Activated naive CD8-positive, alpha-beta T cell treated with anti-CD3 and anti-CD28 coated beads for 36 hours (primary cell): ENCODE results near the gene SLC35F6. TPM values are rescaled to one million over a fixed set of nuclear protein-coding genes. Genes with fewer than 3 reads are reported as not detected.
A peak's percentile ranks its signal among the peaks of the same experiment; 100 is the strongest.
"Not testable (repeated sequence)": the region's sequence is repeated elsewhere in the genome, so short reads cannot be mapped to it uniquely, and the experiment has no call there.

Experiments
- DNase-seq: peaks from one replicate; pipeline ENCODE4 v3.0.0; 2021
- H3K27ac Mint-ChIP-seq: one replicate; pipeline ENCODE4 v1.8.0; 2022; ENCODE audit warnings: mild to moderate bottlenecking, moderate library complexity, mixed read lengths
- H3K27me3 Mint-ChIP-seq: one replicate; pipeline ENCODE4 v1.8.0; 2022; ENCODE audit warnings: mild to moderate bottlenecking, mixed read lengths
- H3K36me3 Mint-ChIP-seq: one replicate; pipeline ENCODE4 v1.8.0; 2021; ENCODE audit warnings: mild to moderate bottlenecking, mixed read lengths
- H3K4me1 Mint-ChIP-seq: one replicate; pipeline ENCODE4 v1.8.0; 2021; ENCODE audit warnings: mixed read lengths
- H3K4me3 Mint-ChIP-seq: one replicate; pipeline ENCODE4 v1.8.0; 2022; ENCODE audit warnings: mild to moderate bottlenecking, moderate library complexity, mixed read lengths
- H3K9me3 Mint-ChIP-seq: one replicate; pipeline ENCODE4 v1.8.0; 2022; ENCODE audit warnings: mixed read lengths
- total RNA-seq, 2 experiments: library from RNA; stranded (reverse); gene quantifications; one replicate each; pipeline ENCODE4 v1.2.3, GENCODE V29; 2021

Gene SLC35F6
- total RNA-seq, 2 experiments from 2014 or later = 6.3 TPM

GRCh38 chr2:26740890-26741302, 23.2 kb upstream of the SLC35F6 start:
- peak; percentile 49 for DNase-seq

DNA sequence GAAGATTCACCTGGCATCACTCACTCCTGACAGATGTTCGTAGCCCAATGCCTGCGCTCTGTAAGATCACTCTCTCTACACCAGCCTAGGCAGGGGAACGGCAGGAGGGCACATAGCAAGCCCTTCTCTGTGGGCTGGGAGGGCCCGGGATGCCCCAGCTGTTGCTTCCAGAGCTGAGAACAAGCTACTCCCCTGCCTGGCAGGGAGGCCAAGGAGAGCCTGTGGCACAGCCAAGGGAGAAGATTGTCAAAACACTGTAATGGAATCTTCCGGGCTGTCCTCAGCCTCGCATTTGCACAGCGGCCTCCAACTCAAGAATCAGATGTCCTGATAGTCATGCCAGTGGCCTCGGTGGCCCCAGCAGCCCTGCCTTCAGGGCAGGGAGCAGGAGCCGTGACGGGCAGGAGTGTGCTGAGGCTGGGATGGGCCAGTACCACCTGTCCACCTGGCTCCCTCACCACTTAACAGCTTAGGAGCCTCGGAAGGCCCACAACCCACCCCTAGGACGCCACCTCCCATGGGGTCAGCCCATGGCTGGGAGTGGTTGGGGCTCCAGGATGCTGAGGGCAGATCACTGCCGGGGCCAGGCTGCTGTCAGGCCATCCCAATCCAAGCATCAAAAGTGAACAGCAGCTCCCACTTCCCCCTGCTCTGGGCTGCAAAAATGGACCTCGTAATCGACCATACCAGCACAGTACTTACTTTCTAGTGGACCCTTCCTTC, 21.9 kb upstream of the SLC35F6 start:
- Mint-ChIP-seq H3K27ac (no peak overlapping the region), H3K4me1 (peaks cover 4% of the 10 kb centered on the region), H3K9me3 (no peaks in the 10 kb centered on the region), H3K36me3 (no peaks in the 10 kb centered on the region), H3K4me3 (no peak overlapping the region), H3K27me3 (no peaks in the 10 kb centered on the region)
- no peak for DNase-seq

More at GRCh38 chr2:26740890-26741302, 23.2 kb upstream of the SLC35F6 start:
- no peak overlapping the region for H3K27ac Mint-ChIP-seq
- peaks cover 4% of the 10 kb centered on the region for H3K4me1 Mint-ChIP-seq
- no peaks in the 10 kb centered on the region for H3K9me3 Mint-ChIP-seq
- no peaks in the 10 kb centered on the region for H3K36me3 Mint-ChIP-seq
- H3K4me3 Mint-ChIP-seq = no peak overlapping the region
- H3K27me3 Mint-ChIP-seq = no peaks in the 10 kb centered on the region

DNA sequence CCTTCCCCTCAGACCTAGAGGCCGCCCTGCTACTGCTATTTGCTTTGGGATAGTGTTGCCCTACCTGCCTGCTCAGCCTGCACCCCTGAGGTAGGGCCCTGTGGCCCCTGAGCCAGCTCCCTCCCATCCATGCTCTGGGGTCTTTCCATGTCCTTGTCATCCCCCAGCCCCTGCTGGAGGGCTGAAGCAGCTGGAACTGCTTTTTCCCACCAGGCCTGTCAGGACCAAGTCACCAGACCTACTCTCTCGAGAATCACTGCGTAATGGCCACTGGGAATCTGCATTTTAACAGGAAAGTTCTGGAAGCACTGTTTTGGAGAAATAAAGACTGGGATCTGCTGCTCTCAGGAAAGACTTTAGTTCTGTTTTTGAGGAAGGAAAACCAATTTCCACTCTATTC, 20.2 kb upstream of the SLC35F6 start:
- H3K4me1 Mint-ChIP-seq = peaks cover 4% of the 10 kb centered on the region
- H3K27me3 Mint-ChIP-seq = no peaks in the 10 kb centered on the region
- no peak overlapping the region for H3K4me3 Mint-ChIP-seq
- H3K27ac Mint-ChIP-seq = no peak overlapping the region
- H3K36me3 Mint-ChIP-seq = no peaks in the 10 kb centered on the region
- H3K9me3 Mint-ChIP-seq = no peaks in the 10 kb centered on the region
- DNase-seq = no peak

GRCh38 chr2:26744953-26745352, 19.1 kb upstream of the SLC35F6 start:
- Mint-ChIP-seq H3K9me3 (no peaks in the 10 kb centered on the region), H3K27ac (no peak overlapping the region), H3K36me3 (no peaks in the 10 kb centered on the region), H3K27me3 (no peaks in the 10 kb centered on the region), H3K4me1 (peaks cover 4% of the 10 kb centered on the region), H3K4me3 (no peak overlapping the region)
- no peak for DNase-seq

DNA sequence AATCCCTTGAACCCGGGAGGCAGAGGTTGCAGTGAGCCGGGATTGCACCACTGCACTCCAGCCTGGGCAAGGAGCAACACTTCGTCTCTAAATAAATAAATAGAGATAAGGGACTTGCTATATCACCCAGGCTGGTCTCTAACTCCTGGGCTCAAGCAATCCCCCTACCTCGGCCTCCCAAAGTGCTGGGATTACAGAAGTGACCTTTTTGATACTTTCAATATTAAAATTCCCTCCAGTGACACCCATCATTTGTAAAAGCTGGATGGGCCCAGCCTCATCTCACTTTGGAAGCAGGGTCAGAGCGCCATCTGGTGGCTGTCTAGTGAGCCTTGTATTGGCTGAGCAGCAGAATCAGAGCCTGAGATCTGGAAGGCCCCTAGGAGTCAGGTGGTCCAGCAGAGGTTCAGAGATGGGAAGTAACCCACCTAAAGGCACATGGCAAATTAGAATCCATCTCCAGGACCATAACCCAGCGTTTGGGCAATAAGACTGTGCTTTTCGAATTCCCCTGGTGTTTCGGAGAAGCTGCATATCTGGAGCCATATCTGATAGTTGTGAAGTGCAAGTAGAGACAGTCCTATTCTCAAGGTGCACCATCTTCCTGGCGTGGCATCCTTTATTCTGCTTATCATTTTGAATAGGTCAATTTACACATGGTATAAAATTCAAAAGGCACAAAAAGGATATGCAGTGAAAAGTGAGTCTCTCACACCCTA, 18.3 kb upstream of the SLC35F6 start:
- Mint-ChIP-seq H3K4me3 (no peak overlapping the region), H3K4me1 (peaks cover 3% of the 10 kb centered on the region), H3K27ac (no peak overlapping the region), H3K9me3 (no peaks in the 10 kb centered on the region), H3K36me3 (no peaks in the 10 kb centered on the region), H3K27me3 (no peaks in the 10 kb centered on the region)
- DNase-seq = peak; percentile 72

- Mint-ChIP-seq H3K36me3 (no peaks in the 10 kb centered on the region), H3K4me1 (no peaks in the 10 kb centered on the region), H3K9me3 (no peaks in the 10 kb centered on the region), H3K27ac (no peak overlapping the region), H3K4me3 (no peak overlapping the region), H3K27me3 (no peaks in the 10 kb centered on the region)
- no peak for DNase-seq
Measured at GRCh38 chr2:26746934-26747333, 17.1 kb upstream of the SLC35F6 start.

- not testable (repeated sequence) for H3K4me3 Mint-ChIP-seq, H3K36me3 Mint-ChIP-seq, H3K27me3 Mint-ChIP-seq, H3K9me3 Mint-ChIP-seq, H3K4me1 Mint-ChIP-seq, H3K27ac Mint-ChIP-seq, DNase-seq
Measured at GRCh38 chr2:26749787-26750420, 14.2 kb upstream of the SLC35F6 start.

DNA sequence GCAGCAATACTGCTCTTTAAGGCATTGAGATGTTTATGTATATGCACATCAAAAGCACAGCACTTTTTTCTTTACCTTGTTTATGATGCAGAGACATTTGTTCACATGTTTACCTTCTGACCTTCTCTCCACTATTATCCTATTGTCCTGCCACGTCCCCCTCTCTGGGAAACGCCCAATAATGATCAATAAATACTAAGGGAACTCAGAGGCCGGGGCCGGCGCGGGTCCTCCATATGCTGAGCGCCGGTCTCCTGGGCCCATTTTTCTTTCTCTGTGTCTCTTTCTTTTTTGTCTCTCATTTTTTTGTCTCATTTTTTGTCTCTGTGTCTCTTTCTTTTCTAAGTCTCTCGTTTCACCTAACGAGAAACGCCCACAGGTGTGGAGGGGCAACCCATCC, 13.6 kb upstream of the SLC35F6 start:
- not testable (repeated sequence) for H3K4me3 Mint-ChIP-seq, H3K36me3 Mint-ChIP-seq, H3K9me3 Mint-ChIP-seq, H3K27ac Mint-ChIP-seq, H3K4me1 Mint-ChIP-seq, H3K27me3 Mint-ChIP-seq, DNase-seq

DNA sequence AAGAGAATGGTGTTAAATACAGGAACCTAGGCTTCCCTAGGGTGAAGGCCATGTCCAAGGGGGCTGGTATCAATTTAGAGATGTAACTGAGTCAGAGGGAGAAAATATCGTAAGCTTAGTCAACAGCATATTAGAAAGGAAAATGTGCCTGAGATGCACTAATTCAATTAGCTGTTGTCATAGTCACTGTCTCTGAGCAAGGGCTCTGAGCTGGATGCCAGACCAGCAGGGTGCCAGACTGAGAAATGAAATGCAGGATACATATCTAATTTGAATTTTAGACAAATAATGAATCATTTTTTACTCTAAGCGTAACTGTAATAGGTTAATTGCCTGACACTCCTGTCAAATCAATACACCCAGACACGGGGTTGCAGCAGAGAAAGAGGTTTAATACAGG, 11.4 kb upstream of the SLC35F6 start:
- Mint-ChIP-seq H3K4me3 (no peak overlapping the region), H3K27ac (no peak overlapping the region), H3K4me1 (peaks cover 4% of the 10 kb centered on the region), H3K36me3 (no peaks in the 10 kb centered on the region), H3K27me3 (peaks cover 3% of the 10 kb centered on the region), H3K9me3 (no peaks in the 10 kb centered on the region)
- DNase-seq = no peak

GRCh38 chr2:26754539-26754938, 9.5 kb upstream of the SLC35F6 start:
- no peak overlapping the region for H3K27ac Mint-ChIP-seq
- H3K4me3 Mint-ChIP-seq = no peak overlapping the region
- peaks cover 3% of the 10 kb centered on the region for H3K27me3 Mint-ChIP-seq
- peaks cover 8% of the 10 kb centered on the region for H3K4me1 Mint-ChIP-seq
- H3K9me3 Mint-ChIP-seq = no peaks in the 10 kb centered on the region
- no peaks in the 10 kb centered on the region for H3K36me3 Mint-ChIP-seq
- DNase-seq = no peak

DNA sequence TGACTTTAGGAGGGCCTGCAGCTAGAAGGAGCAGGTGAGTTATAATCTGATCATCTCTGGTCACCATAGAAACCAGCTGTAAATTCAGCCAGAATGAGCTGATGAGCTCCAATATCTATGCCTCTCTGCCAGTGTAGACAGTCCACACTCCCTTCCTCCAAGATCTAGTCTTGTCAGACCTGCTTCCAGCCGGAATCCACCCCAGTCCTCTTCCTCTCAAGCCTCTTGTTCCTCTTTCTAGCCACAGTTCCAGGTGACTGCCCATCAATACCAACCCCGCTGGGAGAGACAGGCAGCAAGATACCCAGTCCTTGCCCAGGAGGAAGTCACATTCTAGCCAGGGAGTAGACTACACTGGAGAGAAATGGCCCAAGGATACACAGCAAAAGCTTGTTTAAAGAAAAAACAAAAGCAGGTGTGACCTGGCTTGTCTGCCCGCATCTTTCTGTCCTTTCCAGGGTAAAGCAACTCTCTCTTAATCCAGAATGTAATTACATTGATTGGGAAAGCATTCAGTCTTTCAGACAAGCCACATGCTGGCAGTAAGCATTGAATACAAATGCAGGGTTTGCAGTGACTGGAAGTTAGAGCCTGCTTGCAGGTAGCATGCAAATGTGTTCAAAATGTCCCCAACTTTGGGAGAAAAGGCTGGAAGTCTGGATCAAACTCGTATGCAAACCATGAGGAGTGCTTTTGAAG, 9.0 kb upstream of the SLC35F6 start:
- H3K4me3 Mint-ChIP-seq = no peak overlapping the region
- peaks cover 8% of the 10 kb centered on the region for H3K4me1 Mint-ChIP-seq
- no peaks in the 10 kb centered on the region for H3K9me3 Mint-ChIP-seq
- peaks cover 3% of the 10 kb centered on the region for H3K27me3 Mint-ChIP-seq
- H3K36me3 Mint-ChIP-seq = no peaks in the 10 kb centered on the region
- no peak for DNase-seq
- H3K27ac Mint-ChIP-seq = no peak overlapping the region

GRCh38 chr2:26756337-26756736, 7.7 kb upstream of the SLC35F6 start:
- Mint-ChIP-seq H3K9me3 (no peaks in the 10 kb centered on the region), H3K27me3 (peaks cover 3% of the 10 kb centered on the region), H3K4me1 (peaks cover 8% of the 10 kb centered on the region), H3K27ac (no peak overlapping the region), H3K36me3 (no peaks in the 10 kb centered on the region), H3K4me3 (no peak overlapping the region)
- no peak for DNase-seq

DNA sequence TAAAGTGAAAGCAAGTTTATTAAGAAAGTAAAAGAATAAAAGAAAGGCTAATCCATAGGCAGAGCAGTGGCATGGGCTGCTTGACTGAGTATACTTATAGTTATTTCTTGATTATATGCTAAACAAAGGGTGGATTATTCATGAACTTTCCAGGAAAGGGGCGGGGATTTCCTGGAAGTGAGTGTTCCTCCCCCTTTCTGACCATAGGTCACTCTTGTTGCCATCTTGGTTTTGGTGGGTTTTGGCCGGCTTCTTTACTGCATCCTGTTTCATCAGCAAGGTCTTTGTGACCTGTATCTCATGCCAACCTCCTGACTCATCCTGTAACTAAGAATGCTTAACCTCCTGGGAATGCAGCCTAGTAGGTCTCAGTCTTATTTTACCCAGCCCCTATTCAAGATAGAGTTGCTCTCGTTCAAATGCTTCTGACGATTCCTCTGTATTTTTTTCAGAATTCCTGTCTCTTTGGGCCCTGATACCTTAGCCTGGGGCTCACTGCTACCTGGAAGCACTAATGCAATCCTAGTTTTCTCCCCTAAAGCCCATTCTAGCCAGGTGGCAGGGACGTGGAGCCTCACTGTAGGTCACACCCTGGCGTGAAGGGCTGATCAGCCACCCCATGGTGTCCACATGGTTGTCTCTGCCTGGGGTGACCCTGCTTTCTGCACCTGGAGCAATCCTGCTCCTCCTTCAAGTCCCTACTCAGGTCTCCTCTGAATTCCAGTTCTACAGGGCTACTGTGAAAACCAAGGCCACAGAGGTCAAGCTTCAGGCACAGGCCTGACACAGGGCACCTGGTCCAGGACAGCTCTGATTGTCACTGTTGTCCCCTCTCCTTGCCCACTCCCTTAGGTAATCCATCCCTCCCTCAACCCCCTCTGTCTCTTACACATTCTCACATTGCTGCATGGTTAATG, 6.0 kb upstream of the SLC35F6 start:
- Mint-ChIP-seq H3K27ac (no peak overlapping the region), H3K4me3 (no peak overlapping the region), H3K27me3 (peaks cover 3% of the 10 kb centered on the region), H3K4me1 (peaks cover 12% of the 10 kb centered on the region), H3K36me3 (no peaks in the 10 kb centered on the region), H3K9me3 (no peaks in the 10 kb centered on the region)
- no peak for DNase-seq

DNA sequence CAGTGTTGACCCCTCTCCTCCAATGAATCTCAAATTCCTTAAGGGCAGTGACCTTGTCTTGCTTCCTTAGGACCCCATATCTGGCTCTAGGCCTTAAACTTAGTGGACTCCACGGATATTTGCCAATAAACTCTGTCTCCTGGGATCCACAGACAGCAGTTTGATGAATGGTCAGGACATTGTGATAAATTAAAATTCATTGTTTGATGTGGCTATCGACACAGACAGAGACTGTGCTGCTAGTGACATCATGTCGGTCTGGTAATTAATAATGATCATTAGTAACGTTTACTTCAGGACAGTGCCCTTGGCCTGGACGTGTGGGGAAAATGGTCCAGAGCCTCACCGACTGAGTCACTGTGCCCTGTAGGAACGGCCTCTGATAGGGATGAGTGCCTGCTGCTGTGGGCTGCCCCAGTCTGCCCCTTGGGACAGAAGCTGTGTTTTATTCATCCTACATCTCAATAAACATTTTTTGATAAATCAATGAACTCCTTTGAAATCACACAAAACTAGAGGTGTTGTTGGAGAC, 5.2 kb upstream of the SLC35F6 start:
- H3K27me3 Mint-ChIP-seq = peaks cover 3% of the 10 kb centered on the region
- no peaks in the 10 kb centered on the region for H3K9me3 Mint-ChIP-seq
- no peaks in the 10 kb centered on the region for H3K36me3 Mint-ChIP-seq
- no peak for DNase-seq
- peaks cover 12% of the 10 kb centered on the region for H3K4me1 Mint-ChIP-seq
- no peak overlapping the region for H3K27ac Mint-ChIP-seq
- no peak overlapping the region for H3K4me3 Mint-ChIP-seq
